K562 treated with DMSO at 1 percent for 24 hours (cell line): Measurements from ENCODE around the gene MTCH2. TPM values are rescaled to one million over a fixed set of nuclear protein-coding genes. Genes with fewer than 3 reads are reported as not detected.

ENCODE experiments used
- total RNA-seq: library from RNA; unstranded; fragments of 300-600 nt; gene quantifications from 2 replicates; pipeline ENCODE4 v1.2.3, GENCODE V29; 2022; ENCODE audit warnings: low read depth; ENCODE audit not compliant: insufficient read depth

MTCH2 gene
- total RNA-seq = 52.9 and 61.5 TPM in 2 replicates

GRCh38 chr11:47642099-47642855 lies at the start of gene MTCH2:
TSS of gene MTCH2 (minus strand) at chr11:47642559. CDS start at chr11:47642465, 94 bp downstream.

GRCh38 chr11:47593934-47594855 lies 48.2 kb downstream of the MTCH2 start, which contains the start of gene C1QTNF4:
TSS of gene C1QTNF4 (minus strand) at chr11:47594411. CDS start at chr11:47590810, 3,601 bp downstream.

GRCh38 chr11:47586098-47586855 lies 56.1 kb downstream of the MTCH2 start, which contains the start of gene FAM180B:
TSS of gene FAM180B (plus strand) at chr11:47586678. CDS start at chr11:47586769, 91 bp downstream.

GRCh38 chr11:47578524-47579494 lies 63.5 kb downstream of the MTCH2 start, which contains the start of the genes KBTBD4 and NDUFS3:
TSS of gene KBTBD4 (minus strand) at chr11:47578970. CDS start at chr11:47578951, 19 bp downstream.
TSS of gene NDUFS3 (plus strand) at chr11:47579074. CDS start at chr11:47579092, 18 bp downstream.

Other genes with a start within 250 kb of the MTCH2 start
- gene SLC39A13, start 234.0 kb downstream of the MTCH2 start, total RNA-seq = 36.8 and 37.2 TPM in 2 replicates
- gene PSMC3, start 216.1 kb downstream of the MTCH2 start, total RNA-seq = 257 and 263 TPM in 2 replicates
- 1.0 TPM in 1 of 2 replicates, not detected in the other for gene RAPSN, start 193.4 kb downstream of the MTCH2 start, total RNA-seq
- 25.5 and 29.4 TPM in 2 replicates for gene CELF1, start 89.4 kb downstream of the MTCH2 start, total RNA-seq
- 148 and 158 TPM in 2 replicates for gene PTPMT1, start 77.0 kb downstream of the MTCH2 start, total RNA-seq
- 14.7 and 15.5 TPM in 2 replicates for gene KBTBD4, start 63.6 kb downstream of the MTCH2 start, total RNA-seq
- 186 and 187 TPM in 2 replicates for gene NDUFS3, start 63.5 kb downstream of the MTCH2 start, total RNA-seq
- gene FAM180B, start 55.9 kb downstream of the MTCH2 start, total RNA-seq = not detected in 2 replicates
- not detected in 2 replicates for gene C1QTNF4, start 48.1 kb downstream of the MTCH2 start, total RNA-seq
- gene AGBL2, start 72.8 kb upstream of the MTCH2 start, total RNA-seq = 0.19 and 1.1 TPM in 2 replicates
- gene FNBP4, start 124.8 kb upstream of the MTCH2 start, total RNA-seq = 34.5 and 36.9 TPM in 2 replicates
- gene NUP160, start 205.8 kb upstream of the MTCH2 start, total RNA-seq = 26.2 and 31.8 TPM in 2 replicates